H9 (cell line): ENCODE results near the gene CD93. TPM values are rescaled to one million over a fixed set of nuclear protein-coding genes. Genes with fewer than 3 reads are reported as not detected.

Source experiments
- DNase-seq: peaks from one replicate; pipeline ENCODE4 v3.0.0-alpha.2; 2017
- H2AFZ ChIP-seq: one replicate; pipeline ENCODE4 v1.6.1; 2013; ENCODE audit warnings: mild to moderate bottlenecking, low read length, control low read depth, moderate library complexity
- H2AK5ac ChIP-seq: 2 replicates; pipeline ENCODE4 v1.6.1; 2013; ENCODE audit warnings: low read length, control low read depth, mixed read lengths; ENCODE audit not compliant: insufficient read length
- H2BK120ac ChIP-seq: one replicate; pipeline ENCODE4 v1.6.1; 2013; ENCODE audit warnings: low read depth, mild to moderate bottlenecking, low read length, control low read depth, inconsistent platforms; ENCODE audit not compliant: poor library complexity, severe bottlenecking
- H2BK12ac ChIP-seq: 2 replicates; pipeline ENCODE4 v1.6.1; 2013; ENCODE audit warnings: low read length, control low read depth, mixed read lengths, low read depth; ENCODE audit not compliant: insufficient read length
- H2BK15ac ChIP-seq: 2 replicates; pipeline ENCODE4 v1.6.1; 2013; ENCODE audit warnings: low read depth, low read length, control low read depth
- H2BK20ac ChIP-seq: one replicate; pipeline ENCODE4 v1.6.1; 2013; ENCODE audit warnings: low read depth, mild to moderate bottlenecking, low read length, control low read depth, inconsistent platforms; ENCODE audit not compliant: poor library complexity, severe bottlenecking
- H2BK5ac ChIP-seq: 2 replicates; pipeline ENCODE4 v1.6.1; 2013; ENCODE audit warnings: low read length, control low read depth, mixed read lengths; ENCODE audit not compliant: insufficient read length
- H3K14ac ChIP-seq: 2 replicates; pipeline ENCODE4 v1.6.1; 2013; ENCODE audit warnings: low read length, control low read depth; ENCODE audit not compliant: insufficient read depth
- H3K18ac ChIP-seq: 2 replicates; pipeline ENCODE4 v1.6.1; 2013; ENCODE audit warnings: low read depth, mild to moderate bottlenecking, mixed read lengths, low read length, control low read depth; ENCODE audit not compliant: insufficient read length
- H3K23ac ChIP-seq: 2 replicates; pipeline ENCODE4 v1.6.1; 2013; ENCODE audit warnings: low read length, control low read depth, mixed read lengths, low read depth; ENCODE audit not compliant: insufficient read length
- H3K23me2 ChIP-seq: 2 replicates; pipeline ENCODE4 v1.6.1; 2013; ENCODE audit warnings: low read depth, mild to moderate bottlenecking, mixed read lengths, low read length, control low read depth; ENCODE audit not compliant: insufficient read length, poor library complexity, severe bottlenecking
- H3K27ac ChIP-seq: 2 replicates; pipeline ENCODE4 v1.5.1; 2013; ENCODE audit warnings: low read length, control low read depth, mixed read lengths, low read depth; ENCODE audit not compliant: insufficient read length
- H3K27me3 ChIP-seq: 2 replicates; pipeline ENCODE4 v1.6.1; 2013; ENCODE audit warnings: low read length, control low read depth, inconsistent platforms; ENCODE audit not compliant: insufficient read depth
- H3K4ac ChIP-seq: 2 replicates; pipeline ENCODE4 v1.6.1; 2013; ENCODE audit warnings: low read depth, mild to moderate bottlenecking, control low read depth, inconsistent platforms, low read length, moderate library complexity
- H3K4me1 ChIP-seq: 2 replicates; pipeline ENCODE4 v1.6.1; 2013; ENCODE audit warnings: low read length, control low read depth, inconsistent platforms; ENCODE audit not compliant: insufficient read depth
- H3K4me2 ChIP-seq: 2 replicates; pipeline ENCODE4 v1.6.1; 2013; ENCODE audit warnings: low read length, control low read depth, mixed read lengths; ENCODE audit not compliant: insufficient read length, insufficient read depth
- H3K56ac ChIP-seq: 2 replicates; pipeline ENCODE4 v1.6.1; 2013; ENCODE audit warnings: low read depth, mild to moderate bottlenecking, mixed read lengths, low read length, control low read depth; ENCODE audit not compliant: insufficient read length
- H3K79me1 ChIP-seq: 2 replicates; pipeline ENCODE4 v1.6.1; 2013; ENCODE audit warnings: low read depth, mild to moderate bottlenecking, moderate library complexity, low read length, control low read depth, inconsistent platforms; ENCODE audit not compliant: insufficient read depth, poor library complexity, severe bottlenecking
- H3K79me2 ChIP-seq: 2 replicates; pipeline ENCODE4 v1.6.1; 2013; ENCODE audit warnings: low read length, control low read depth, inconsistent platforms; ENCODE audit not compliant: insufficient read depth
- H3K9ac ChIP-seq: 2 replicates; pipeline ENCODE4 v1.6.1; 2013; ENCODE audit warnings: low read length, control low read depth, mixed read lengths; ENCODE audit not compliant: insufficient read length; ENCODE audit errors: extremely low read depth
- H3K9me3 ChIP-seq: one replicate; pipeline ENCODE4 v1.6.1; 2013; ENCODE audit warnings: low read depth, low read length, inconsistent platforms; ENCODE audit not compliant: control insufficient read depth
- H3T11ph ChIP-seq: one replicate; pipeline ENCODE4 v1.6.1; 2013; ENCODE audit warnings: mild to moderate bottlenecking, low read length, control low read depth, inconsistent platforms
- H4K20me1 ChIP-seq: one replicate; pipeline ENCODE4 v1.6.1; 2013; ENCODE audit not compliant: control insufficient read depth, insufficient read length, insufficient read depth
- H4K5ac ChIP-seq: 2 replicates; pipeline ENCODE4 v1.6.1; 2013; ENCODE audit warnings: low read depth, mild to moderate bottlenecking, mixed read lengths, low read length, control low read depth; ENCODE audit not compliant: insufficient read length
- H4K8ac ChIP-seq: replicated peaks from 2 replicates; pipeline ENCODE4 v1.6.1; 2013; ENCODE audit warnings: low read length, control low read depth, mixed read lengths, low read depth; ENCODE audit not compliant: insufficient read length
- H4K91ac ChIP-seq: 2 replicates; pipeline ENCODE4 v1.6.1; 2013; ENCODE audit warnings: low read depth, mild to moderate bottlenecking, moderate library complexity, mixed read lengths, low read length, control low read depth; ENCODE audit not compliant: insufficient read length
- H3K27ac Mint-ChIP-seq, 3 experiments: 2 replicates in 2 of 3; 3 replicates in 1 of 3; pipeline ENCODE4 v1.8.0; 2020 to 2021; ENCODE audit warnings: mixed read lengths in 3 of 3, mild to moderate bottlenecking in 1 of 3, moderate library complexity in 1 of 3
- H3K27me3 Mint-ChIP-seq: 2 replicates; pipeline ENCODE4 v1.8.0; 2021; ENCODE audit warnings: low read depth, mild to moderate bottlenecking, moderate library complexity, mixed read lengths
- H3K36me3 Mint-ChIP-seq, 3 experiments: 2 replicates in 2 of 3; 3 replicates in 1 of 3; pipeline ENCODE4 v1.8.0; 2020 to 2021; ENCODE audit warnings: low read depth in 3 of 3, mixed read lengths in 3 of 3; ENCODE audit not compliant: insufficient read depth in 1 of 3
- H3K4me1 Mint-ChIP-seq, 2 experiments: 2 replicates each; pipeline ENCODE4 v1.8.0; 2020; ENCODE audit warnings: mixed read lengths in 2 of 2
- H3K4me3 Mint-ChIP-seq, 2 experiments: 2 replicates in 1 of 2; 3 replicates in 1 of 2; pipeline ENCODE4 v1.8.0; 2020 to 2021; ENCODE audit warnings: mild to moderate bottlenecking in 2 of 2, mixed read lengths in 2 of 2, moderate library complexity in 1 of 2
- H3K9me3 Mint-ChIP-seq, 2 experiments: 2 replicates in 1 of 2; 3 replicates in 1 of 2; pipeline ENCODE4 v1.8.0; 2020; ENCODE audit warnings: mild to moderate bottlenecking in 2 of 2, mixed read lengths in 2 of 2, moderate library complexity in 1 of 2
- CTCF ChIP-seq: fragments of 200-600 bp; sonication (generic); conservative IDR thresholded peaks from 3 replicates; pipeline ENCODE4 v1.8.0; 2021; ENCODE audit warnings: antibody characterized with exemption, mild to moderate bottlenecking
- WGBS: extraction: QIAGEN DNeasy Blood & Tissue Kit; methylation state at CpG from one replicate; pipeline ENCODE4 v1.1.7; 2013; ENCODE audit warnings: missing lambda C conversion rate, low lambda C conversion rate, mixed read lengths; ENCODE audit not compliant: insufficient read length; ENCODE audit errors: extremely low coverage; 5-methylcytosine and 5-hydroxymethylcytosine counted together
- total RNA-seq: library from RNA; stranded (reverse); gene quantifications from 2 replicates; pipeline ENCODE4 v1.2.1, GENCODE V29; 2021

Gene CD93
- total RNA-seq, 1 experiment from 2014 or later, result not detected

DNA sequence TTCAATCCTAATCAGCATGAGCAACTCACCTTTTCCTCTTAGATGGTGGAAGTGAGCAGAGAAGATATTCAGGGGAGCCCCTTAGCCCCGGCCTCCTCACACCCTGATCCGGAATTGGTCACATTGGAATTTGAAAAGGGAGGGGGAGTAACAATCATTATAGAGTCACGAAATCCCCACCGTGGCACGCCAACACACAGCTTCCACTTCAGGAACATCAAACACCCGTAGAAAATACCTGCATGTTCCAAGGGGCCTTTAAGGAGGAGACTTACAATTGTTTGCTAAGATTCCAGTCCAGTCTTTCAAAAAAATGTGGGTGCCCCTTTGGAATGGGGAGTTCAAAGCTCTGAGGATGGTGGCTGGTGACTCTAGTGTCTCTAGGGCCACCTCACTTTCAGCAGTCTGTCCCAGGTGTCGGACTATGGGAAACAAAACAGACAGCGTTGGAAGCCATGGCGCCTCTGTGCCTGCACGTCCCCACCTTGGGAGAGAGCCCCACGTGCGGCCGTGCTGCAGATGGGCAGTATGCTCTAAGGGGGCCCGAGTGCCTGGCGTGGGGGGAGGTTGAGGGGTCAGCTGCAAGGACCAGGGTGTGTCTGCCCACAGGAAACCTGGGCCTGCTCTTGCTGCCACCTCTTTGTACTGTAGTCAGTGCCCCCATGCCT lies 2.4 kb downstream of the CD93 start:
- H3K56ac ChIP-seq, result no peak overlapping the region
- no peaks in the 10 kb centered on the region for H3K79me1 ChIP-seq
- H2BK20ac ChIP-seq, result no peak overlapping the region
- H2AFZ ChIP-seq, result no peak overlapping the region
- no peaks in the 10 kb centered on the region for H3K79me2 ChIP-seq
- H3K23me2 ChIP-seq, result no peaks in the 10 kb centered on the region
- H3K4me1 ChIP-seq, result no peaks in the 10 kb centered on the region
- no peak overlapping the region for H2BK12ac ChIP-seq
- DNase-seq, result no peak
- H2BK120ac ChIP-seq, result no peak overlapping the region
- no peak overlapping the region for H3K4ac ChIP-seq
- no peak overlapping the region for H4K8ac ChIP-seq
- H3K27ac Mint-ChIP-seq, result no peak overlapping the region; a peak in 1 of 7 replicates
- H4K5ac ChIP-seq, result no peak overlapping the region
- no peak overlapping the region for H3K27ac ChIP-seq
- H4K91ac ChIP-seq, result no peak overlapping the region
- no peaks in the 10 kb centered on the region for H3K9me3 ChIP-seq
- H4K20me1 ChIP-seq, result no peaks in the 10 kb centered on the region
- TF ChIP-seq CTCF, result no peak
- no peak overlapping the region for H3K4me2 ChIP-seq
- H3K9me3 Mint-ChIP-seq, result no peaks in the 10 kb centered on the region
- H3T11ph ChIP-seq, result no peak overlapping the region
- no peaks in the 10 kb centered on the region for H3K27me3 ChIP-seq
- no peaks in the 10 kb centered on the region for H3K36me3 Mint-ChIP-seq
- H3K9ac ChIP-seq, result no peak overlapping the region
- no peak overlapping the region for H2BK5ac ChIP-seq
- H3K18ac ChIP-seq, result no peak overlapping the region
- H3K23ac ChIP-seq, result no peak overlapping the region
- no peak overlapping the region for H2AK5ac ChIP-seq
- H3K4me1 Mint-ChIP-seq, result peaks cover 16 to 20% of the 10 kb centered on the region in 2 experiments
- H2BK15ac ChIP-seq, result no peak overlapping the region
- H3K14ac ChIP-seq, result no peak overlapping the region
- no peak overlapping the region for H3K4me3 Mint-ChIP-seq
- peaks cover 4% of the 10 kb centered on the region; the same call in 1 of the 2 replicates for H3K27me3 Mint-ChIP-seq
- no CpG with 5 or more reads among the region's 15 CpGs for WGBS
